Measurements from ENCODE around the gene GAB3. TPM values are rescaled to one million over a fixed set of nuclear protein-coding genes. Genes with fewer than 3 reads are reported as not detected.

Gene GAB3
- total RNA-seq, 3 donors from 2014 or later (not counting 1 experiment from before 2014, with no cell fraction given): 55.6 to 89.8 (median 77.4) TPM

DNA sequence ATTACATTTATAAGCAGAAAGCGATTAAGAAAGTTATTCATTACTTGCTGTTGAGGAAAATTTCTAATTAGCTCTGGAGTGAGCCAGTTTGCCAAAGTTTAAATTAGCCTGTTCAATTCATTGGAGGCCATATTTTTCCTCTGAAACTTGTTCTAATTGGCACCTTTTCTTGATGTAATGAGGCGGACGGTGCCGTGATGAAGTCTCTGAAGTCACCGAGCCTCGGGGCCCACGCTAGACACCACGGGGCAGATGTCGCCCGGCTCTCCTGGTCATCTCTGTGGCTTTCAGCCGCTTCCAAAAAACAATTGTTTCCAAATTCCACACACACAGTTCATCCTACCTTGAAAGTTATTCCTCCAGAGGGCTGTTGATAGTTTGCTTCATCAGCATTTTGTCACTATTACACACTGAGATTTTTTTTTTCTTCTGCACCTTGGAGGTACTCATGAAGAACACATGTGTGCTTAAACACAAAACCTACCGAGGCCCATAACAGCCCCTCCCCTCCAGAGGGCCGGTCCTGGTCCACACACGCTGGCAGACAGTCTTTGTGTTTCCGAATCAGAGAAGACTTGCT is 93.6 kb downstream of the GAB3 start:
- DNase-seq: no peak
- no peaks in the 10 kb centered on the region for H3K9me3 ChIP-seq (ENCODE audit: control insufficient read depth, insufficient read depth, low read length)
- Mint-ChIP-seq H3K27ac (no peak overlapping the region), H3K4me1 (peaks cover 8 to 10% of the 10 kb centered on the region in 2 donors), H3K27me3 (ENCODE audit: low read depth in 2 of 2) (no peaks in the 10 kb centered on the region), H3K9me3 (no peaks in the 10 kb centered on the region), H3K4me3 (no peak overlapping the region), H3K36me3 (no peaks in the 10 kb centered on the region)
- 95% methylated on average over 12 of the region's 15 CpGs for WGBS (ENCODE audit: insufficient coverage)
- H3K4me3 ChIP-seq (ENCODE audit: low read length): no peak overlapping the region
- intact Hi-C loops (cut with micrococcal nuclease): no loop called here
- TF ChIP-seq, protein P1, sequence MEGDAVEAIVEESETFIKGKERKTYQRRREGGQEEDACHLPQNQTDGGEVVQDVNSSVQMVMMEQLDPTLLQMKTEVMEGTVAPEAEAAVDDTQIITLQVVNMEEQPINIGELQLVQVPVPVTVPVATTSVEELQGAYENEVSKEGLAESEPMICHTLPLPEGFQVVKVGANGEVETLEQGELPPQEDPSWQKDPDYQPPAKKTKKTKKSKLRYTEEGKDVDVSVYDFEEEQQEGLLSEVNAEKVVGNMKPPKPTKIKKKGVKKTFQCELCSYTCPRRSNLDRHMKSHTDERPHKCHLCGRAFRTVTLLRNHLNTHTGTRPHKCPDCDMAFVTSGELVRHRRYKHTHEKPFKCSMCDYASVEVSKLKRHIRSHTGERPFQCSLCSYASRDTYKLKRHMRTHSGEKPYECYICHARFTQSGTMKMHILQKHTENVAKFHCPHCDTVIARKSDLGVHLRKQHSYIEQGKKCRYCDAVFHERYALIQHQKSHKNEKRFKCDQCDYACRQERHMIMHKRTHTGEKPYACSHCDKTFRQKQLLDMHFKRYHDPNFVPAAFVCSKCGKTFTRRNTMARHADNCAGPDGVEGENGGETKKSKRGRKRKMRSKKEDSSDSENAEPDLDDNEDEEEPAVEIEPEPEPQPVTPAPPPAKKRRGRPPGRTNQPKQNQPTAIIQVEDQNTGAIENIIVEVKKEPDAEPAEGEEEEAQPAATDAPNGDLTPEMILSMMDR (IDR thresholded peaks at IDR 0.05): no peak
- no peak overlapping the region for H3K27ac ChIP-seq (ENCODE audit: low read length)
- ATAC-seq: no peak
- no peaks in the 10 kb centered on the region for H3K27me3 ChIP-seq (ENCODE audit: control insufficient read depth, insufficient read depth, low read length)
- H3K4me1 ChIP-seq (ENCODE audit: control insufficient read depth, insufficient read depth, low read length): no peaks in the 10 kb centered on the region
- no peaks in the 10 kb centered on the region for H3K36me3 ChIP-seq (ENCODE audit: control insufficient read depth, insufficient read depth, low read length)

GRCh38 chrX:154655786-154656185 is 95.1 kb downstream of the GAB3 start:
- WGBS (ENCODE audit: insufficient coverage): 90% methylated on average over 11 of the region's 11 CpGs

GRCh38 chrX:154655346-154655745 is 95.5 kb downstream of the GAB3 start:
- Mint-ChIP-seq H3K9me3 (no peaks in the 10 kb centered on the region), H3K27me3 (ENCODE audit: low read depth in 2 of 2) (no peaks in the 10 kb centered on the region), H3K4me3 (no peak overlapping the region), H3K27ac (no peak overlapping the region), H3K4me1 (peaks cover 8 to 10% of the 10 kb centered on the region in 2 donors), H3K36me3 (no peaks in the 10 kb centered on the region)
- WGBS (ENCODE audit: insufficient coverage): 85% methylated on average over 6 of the region's 6 CpGs
- H3K4me3 ChIP-seq (ENCODE audit: low read length): no peak overlapping the region
- no peaks in the 10 kb centered on the region for H3K4me1 ChIP-seq (ENCODE audit: control insufficient read depth, insufficient read depth, low read length)
- intact Hi-C loops (cut with micrococcal nuclease): no loop called here
- no peaks in the 10 kb centered on the region for H3K27me3 ChIP-seq (ENCODE audit: control insufficient read depth, insufficient read depth, low read length)
- ATAC-seq: no peak
- no peak overlapping the region for H3K27ac ChIP-seq (ENCODE audit: low read length)
- H3K9me3 ChIP-seq (ENCODE audit: control insufficient read depth, insufficient read depth, low read length): no peaks in the 10 kb centered on the region
- TF ChIP-seq, protein P1 (IDR thresholded peaks at IDR 0.05): no peak
- DNase-seq: no peak
- H3K36me3 ChIP-seq (ENCODE audit: control insufficient read depth, insufficient read depth, low read length): no peaks in the 10 kb centered on the region

More at GRCh38 chrX:154655786-154656185, 95.1 kb downstream of the GAB3 start:
- Mint-ChIP-seq H3K36me3 (no peaks in the 10 kb centered on the region), H3K4me3 (no peak overlapping the region), H3K27ac (no peak overlapping the region), H3K27me3 (ENCODE audit: low read depth in 2 of 2) (no peaks in the 10 kb centered on the region), H3K4me1 (peaks cover 8 to 10% of the 10 kb centered on the region in 2 donors), H3K9me3 (no peaks in the 10 kb centered on the region)
- no peak overlapping the region for H3K4me3 ChIP-seq (ENCODE audit: low read length)
- ATAC-seq: no peak
- H3K9me3 ChIP-seq (ENCODE audit: control insufficient read depth, insufficient read depth, low read length): no peaks in the 10 kb centered on the region
- H3K27me3 ChIP-seq (ENCODE audit: control insufficient read depth, insufficient read depth, low read length): no peaks in the 10 kb centered on the region
- TF ChIP-seq, protein P1 (IDR thresholded peaks at IDR 0.05): no peak
- no peaks in the 10 kb centered on the region for H3K4me1 ChIP-seq (ENCODE audit: control insufficient read depth, insufficient read depth, low read length)
- no peak overlapping the region for H3K27ac ChIP-seq (ENCODE audit: low read length)
- H3K36me3 ChIP-seq (ENCODE audit: control insufficient read depth, insufficient read depth, low read length): no peaks in the 10 kb centered on the region
- no peak for DNase-seq
- intact Hi-C loops (cut with micrococcal nuclease): no loop called here

- no peak overlapping the region for H3K4me3 Mint-ChIP-seq
- intact Hi-C loops (cut with micrococcal nuclease): no loop called here
Observed at GRCh38 chrX:154654925-154655324, 96.0 kb downstream of the GAB3 start.

More at GRCh38 chrX:154654925-154655324, 96.0 kb downstream of the GAB3 start:
- TF ChIP-seq, protein P1 (IDR thresholded peaks at IDR 0.05): no peak
- Histone ChIP-seq H3K9me3 (ENCODE audit: control insufficient read depth, insufficient read depth, low read length) (no peaks in the 10 kb centered on the region), H3K4me1 (ENCODE audit: control insufficient read depth, insufficient read depth, low read length) (no peaks in the 10 kb centered on the region), H3K36me3 (ENCODE audit: control insufficient read depth, insufficient read depth, low read length) (no peaks in the 10 kb centered on the region), H3K4me3 (ENCODE audit: low read length) (no peak overlapping the region), H3K27me3 (ENCODE audit: control insufficient read depth, insufficient read depth, low read length) (no peaks in the 10 kb centered on the region), H3K27ac (ENCODE audit: low read length) (no peak overlapping the region)
- no peaks in the 10 kb centered on the region for H3K36me3 Mint-ChIP-seq
- no peaks in the 10 kb centered on the region for H3K27me3 Mint-ChIP-seq (ENCODE audit: low read depth in 2 of 2)
- DNase-seq: no peak
- WGBS (ENCODE audit: insufficient coverage): 97% methylated on average over 11 of the region's 15 CpGs
- no peaks in the 10 kb centered on the region for H3K9me3 Mint-ChIP-seq
- ATAC-seq: no peak
- peaks cover 8 to 10% of the 10 kb centered on the region in 2 donors for H3K4me1 Mint-ChIP-seq
- no peak overlapping the region for H3K27ac Mint-ChIP-seq
